Chondrocyte (in vitro differentiated cells): Measurements from ENCODE around the gene THBS2. TPM values are rescaled to one million over a fixed set of nuclear protein-coding genes. Genes with fewer than 3 reads are reported as not detected.
A peak's percentile ranks its signal among the peaks of the same experiment; 100 is the strongest.

Source experiments
- DNase-seq: peaks from one replicate; pipeline ENCODE4 v3.0.0; 2021; ENCODE audit warnings: mixed read lengths, low spot score
- H3K27ac Mint-ChIP-seq: one replicate; pipeline ENCODE4 v1.8.0; 2021; ENCODE audit warnings: mild to moderate bottlenecking, moderate library complexity, mixed read lengths; ENCODE audit not compliant: unreplicated experiment
- H3K27me3 Mint-ChIP-seq: 2 replicates; pipeline ENCODE4 v1.8.0; 2021; ENCODE audit warnings: low read depth, mixed read lengths
- H3K36me3 Mint-ChIP-seq: 2 replicates; pipeline ENCODE4 v1.8.0; 2021; ENCODE audit warnings: low read depth, mixed read lengths
- H3K4me1 Mint-ChIP-seq: 2 replicates; pipeline ENCODE4 v1.8.0; 2021; ENCODE audit warnings: low read depth, mild to moderate bottlenecking, mixed read lengths
- H3K4me3 Mint-ChIP-seq: one replicate; pipeline ENCODE4 v1.8.0; 2021; ENCODE audit warnings: mild to moderate bottlenecking, moderate library complexity, mixed read lengths; ENCODE audit not compliant: unreplicated experiment
- H3K9me3 Mint-ChIP-seq: 2 replicates; pipeline ENCODE4 v1.8.0; 2021; ENCODE audit warnings: low read depth, mixed read lengths
- total RNA-seq: library from RNA; stranded (reverse); gene quantifications from 3 replicates; pipeline ENCODE4 v1.2.1, GENCODE V29; 2021
- TF ChIP-seq, protein P1 (sequence below): fragments of 200-600 bp; sonication (generic); IDR thresholded peaks from 2 replicates; pipeline ENCODE4 v1.5.0; 2021; ENCODE audit warnings: antibody characterized with exemption, mild to moderate bottlenecking, moderate library complexity

Gene THBS2
- total RNA-seq, 1 donor from 2014 or later = 1,285 TPM

DNA sequence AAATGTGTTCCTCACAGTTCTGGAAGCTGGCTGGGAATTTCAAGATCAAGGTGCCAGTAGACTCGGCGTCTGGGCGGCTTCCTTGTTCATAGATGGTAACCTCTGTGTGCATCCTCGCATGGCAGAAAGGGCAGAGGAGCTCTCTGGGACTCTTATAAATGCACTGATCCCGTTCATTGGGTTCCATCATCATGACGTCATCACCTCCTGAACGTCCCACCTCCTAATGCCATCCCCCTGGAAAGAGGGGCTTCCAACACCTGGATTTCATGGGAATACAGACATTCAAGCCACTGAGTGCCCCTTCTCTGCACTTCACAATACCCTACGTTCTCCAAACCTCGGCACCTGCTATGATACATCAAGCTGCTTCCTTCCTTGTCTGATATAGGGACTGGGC is 37.5 kb upstream of the THBS2 start:
- Mint-ChIP-seq H3K27me3 (no peaks in the 10 kb centered on the region), H3K4me1 (peaks cover 38% of the 10 kb centered on the region), H3K27ac (no peak overlapping the region), H3K4me3 (no peak overlapping the region), H3K9me3 (peaks cover 3% of the 10 kb centered on the region), H3K36me3 (no peaks in the 10 kb centered on the region)
- DNase-seq = no peak
- TF ChIP-seq, protein P1, sequence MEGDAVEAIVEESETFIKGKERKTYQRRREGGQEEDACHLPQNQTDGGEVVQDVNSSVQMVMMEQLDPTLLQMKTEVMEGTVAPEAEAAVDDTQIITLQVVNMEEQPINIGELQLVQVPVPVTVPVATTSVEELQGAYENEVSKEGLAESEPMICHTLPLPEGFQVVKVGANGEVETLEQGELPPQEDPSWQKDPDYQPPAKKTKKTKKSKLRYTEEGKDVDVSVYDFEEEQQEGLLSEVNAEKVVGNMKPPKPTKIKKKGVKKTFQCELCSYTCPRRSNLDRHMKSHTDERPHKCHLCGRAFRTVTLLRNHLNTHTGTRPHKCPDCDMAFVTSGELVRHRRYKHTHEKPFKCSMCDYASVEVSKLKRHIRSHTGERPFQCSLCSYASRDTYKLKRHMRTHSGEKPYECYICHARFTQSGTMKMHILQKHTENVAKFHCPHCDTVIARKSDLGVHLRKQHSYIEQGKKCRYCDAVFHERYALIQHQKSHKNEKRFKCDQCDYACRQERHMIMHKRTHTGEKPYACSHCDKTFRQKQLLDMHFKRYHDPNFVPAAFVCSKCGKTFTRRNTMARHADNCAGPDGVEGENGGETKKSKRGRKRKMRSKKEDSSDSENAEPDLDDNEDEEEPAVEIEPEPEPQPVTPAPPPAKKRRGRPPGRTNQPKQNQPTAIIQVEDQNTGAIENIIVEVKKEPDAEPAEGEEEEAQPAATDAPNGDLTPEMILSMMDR = no peak

DNA sequence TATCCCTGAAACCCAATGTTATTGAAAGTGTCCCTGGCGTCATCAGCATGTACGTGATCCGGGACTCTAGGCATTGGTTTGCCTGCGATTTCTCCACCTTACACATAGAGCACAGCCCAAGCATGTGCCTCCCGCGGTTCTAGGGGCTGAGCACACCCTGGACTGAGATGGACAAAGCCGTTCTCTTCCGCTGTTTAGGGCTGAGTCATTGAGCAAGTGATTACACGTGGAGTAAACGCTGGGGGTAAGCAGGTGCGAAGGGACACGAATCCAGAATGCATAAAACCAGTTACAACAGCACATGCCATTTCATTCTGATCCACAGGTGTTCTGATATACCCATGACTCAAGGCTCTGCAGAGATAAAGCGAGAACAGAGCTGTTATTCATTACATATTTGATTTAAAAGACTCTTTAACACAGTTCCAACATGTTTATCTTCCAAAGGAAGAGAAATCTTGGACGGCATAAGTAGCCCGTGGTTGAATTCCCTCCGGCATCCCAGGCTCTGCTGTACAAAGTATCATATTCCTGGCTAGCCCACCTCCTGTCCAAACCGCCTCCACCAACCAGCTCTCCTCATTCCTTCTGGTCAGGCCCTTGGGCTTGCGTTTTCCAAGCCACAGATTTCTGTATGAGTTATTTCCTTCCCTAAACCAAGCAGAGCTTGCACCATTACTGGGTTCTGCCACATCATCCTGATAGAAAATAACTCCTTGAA is 36.1 kb upstream of the THBS2 start:
- no peak for DNase-seq
- H3K9me3 Mint-ChIP-seq = peaks cover under 1% of the 10 kb centered on the region
- H3K36me3 Mint-ChIP-seq = no peaks in the 10 kb centered on the region
- no peak overlapping the region for H3K4me3 Mint-ChIP-seq
- peaks cover 38% of the 10 kb centered on the region for H3K4me1 Mint-ChIP-seq
- H3K27ac Mint-ChIP-seq = peak overlapping the region; percentile 29
- TF ChIP-seq, protein P1 = no peak
- H3K27me3 Mint-ChIP-seq = no peaks in the 10 kb centered on the region

DNA sequence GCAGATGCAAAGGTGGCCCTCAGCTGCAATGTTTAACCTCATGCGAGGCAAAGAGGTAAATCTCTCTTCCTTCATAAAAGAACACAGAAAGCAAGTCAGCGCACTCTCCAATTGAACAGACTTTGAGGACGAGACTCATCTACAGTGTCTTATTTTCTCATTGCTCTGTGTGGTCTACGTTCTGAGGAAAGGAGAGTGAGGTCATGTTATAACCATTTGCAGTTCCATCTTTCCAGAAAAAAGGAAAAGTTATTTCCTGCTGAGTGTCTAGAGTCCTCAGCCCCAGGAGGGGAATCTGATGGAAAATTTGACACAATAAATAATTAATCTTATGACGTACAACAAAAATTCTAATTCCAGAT is 35.6 kb upstream of the THBS2 start:
- no peaks in the 10 kb centered on the region for H3K36me3 Mint-ChIP-seq
- no peak overlapping the region for H3K4me3 Mint-ChIP-seq
- H3K4me1 Mint-ChIP-seq = peaks cover 38% of the 10 kb centered on the region
- no peaks in the 10 kb centered on the region for H3K9me3 Mint-ChIP-seq
- TF ChIP-seq, protein P1 = no peak
- H3K27ac Mint-ChIP-seq = no peak overlapping the region
- no peak for DNase-seq
- no peaks in the 10 kb centered on the region for H3K27me3 Mint-ChIP-seq

DNA sequence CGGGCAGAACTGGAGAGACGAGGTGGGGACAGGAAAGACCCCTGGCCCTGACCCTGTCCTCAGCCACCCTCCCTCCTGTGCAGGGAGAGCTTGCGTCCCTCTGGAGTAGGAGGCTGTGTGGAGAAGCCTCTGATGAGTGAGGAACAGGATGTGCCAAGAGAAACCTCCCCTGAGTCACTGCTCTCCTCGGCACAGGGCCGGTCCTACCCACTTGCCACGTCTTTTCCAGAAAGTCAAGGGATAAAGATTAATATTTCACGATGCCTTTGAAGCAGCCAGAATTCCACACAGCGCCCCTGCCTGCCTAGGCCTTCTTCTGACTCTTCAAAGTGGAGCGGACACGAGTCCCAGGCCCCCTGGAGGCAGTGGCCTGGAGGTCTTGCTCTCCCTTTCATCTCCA is 34.9 kb upstream of the THBS2 start:
- DNase-seq = no peak
- Mint-ChIP-seq H3K27ac (no peak overlapping the region), H3K4me3 (no peak overlapping the region), H3K9me3 (no peaks in the 10 kb centered on the region), H3K4me1 (peaks cover 38% of the 10 kb centered on the region), H3K36me3 (no peaks in the 10 kb centered on the region), H3K27me3 (no peaks in the 10 kb centered on the region)
- TF ChIP-seq, protein P1 = no peak

DNA sequence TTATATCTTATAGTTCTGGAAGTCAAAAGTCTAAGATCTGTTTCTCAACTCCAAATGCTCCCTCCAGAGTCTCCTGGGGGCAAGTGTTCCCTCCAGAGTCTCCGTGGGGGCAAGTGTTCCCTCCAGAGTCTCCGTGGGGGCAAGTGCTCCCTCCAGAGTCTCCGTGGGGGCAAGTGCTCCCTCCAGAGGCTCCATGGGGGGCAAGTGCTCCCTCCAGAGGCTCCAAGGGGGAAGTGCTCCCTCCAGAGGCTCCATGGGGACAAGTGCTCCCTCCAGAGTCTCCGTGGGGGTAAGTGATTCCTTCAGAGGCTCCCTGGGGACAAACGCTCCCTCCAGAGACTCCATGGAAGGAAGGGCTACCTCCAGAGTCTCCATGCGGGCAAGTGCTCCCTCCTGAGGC is 34.0 kb upstream of the THBS2 start:
- Mint-ChIP-seq H3K9me3 (no peaks in the 10 kb centered on the region), H3K27ac (no peak overlapping the region), H3K4me1 (peaks cover 31% of the 10 kb centered on the region), H3K27me3 (no peaks in the 10 kb centered on the region), H3K4me3 (no peak overlapping the region), H3K36me3 (no peaks in the 10 kb centered on the region)
- no peak for DNase-seq
- TF ChIP-seq, protein P1 = peak; percentile 11
